HUES48 (cell line): Measurements from ENCODE around the gene LRP2BP.

ENCODE experiments used
- H3K27ac ChIP-seq: one replicate; pipeline ENCODE4 v1.7.0; 2013; ENCODE audit warnings: low read depth, low read length, inconsistent platforms
- H3K27me3 ChIP-seq: 2 replicates; pipeline ENCODE4 v1.6.1; 2013; ENCODE audit warnings: mild to moderate bottlenecking, low read length; ENCODE audit not compliant: control insufficient read depth, insufficient read depth
- H3K36me3 ChIP-seq: 2 replicates; pipeline ENCODE4 v1.6.1; 2013; ENCODE audit warnings: low read length; ENCODE audit not compliant: control insufficient read depth, insufficient read depth
- H3K4me1 ChIP-seq: 2 replicates; pipeline ENCODE4 v1.6.1; 2013; ENCODE audit warnings: mild to moderate bottlenecking, low read length; ENCODE audit not compliant: control insufficient read depth, insufficient read depth
- H3K4me3 ChIP-seq: 2 replicates; pipeline ENCODE4 v1.5.1; 2013; ENCODE audit warnings: mild to moderate bottlenecking, low read depth, low read length
- H3K9ac ChIP-seq: 2 replicates; pipeline ENCODE4 v1.6.1; 2013; ENCODE audit warnings: mild to moderate bottlenecking, low read depth, low read length, moderate library complexity
- H3K9me3 ChIP-seq: 2 replicates; pipeline ENCODE4 v1.6.1; 2013; ENCODE audit warnings: low read length; ENCODE audit not compliant: control insufficient read depth, insufficient read depth

Gene LRP2BP

DNA sequence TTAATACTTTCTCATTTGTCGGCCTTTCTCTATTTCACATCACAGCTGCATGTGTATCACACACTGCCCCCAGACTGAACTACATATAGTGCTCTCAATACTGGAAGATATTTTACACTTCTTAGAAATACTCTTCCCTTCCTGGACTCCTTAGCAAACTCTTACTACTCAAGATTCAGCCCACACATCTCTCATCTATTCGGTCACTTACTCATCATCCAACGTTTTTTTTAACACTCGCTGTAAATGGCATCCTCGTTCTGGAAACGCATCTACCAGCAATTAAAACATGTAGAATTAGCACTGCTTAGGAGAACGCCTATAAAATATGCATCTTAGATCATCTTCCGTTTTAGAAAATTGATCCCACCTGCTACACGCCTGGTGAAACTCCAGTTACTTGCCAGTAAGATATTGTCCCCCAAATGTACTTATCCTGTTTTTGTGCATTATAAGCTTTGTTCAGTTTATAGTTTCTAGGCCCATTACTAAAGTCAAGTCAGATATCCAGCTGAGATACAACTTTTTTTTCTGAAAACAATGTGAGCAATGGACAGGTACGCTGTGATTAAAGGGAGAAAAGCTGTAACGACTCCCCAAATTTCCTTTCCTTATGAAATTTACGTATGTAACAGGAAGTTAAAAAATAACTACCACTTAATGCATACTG lies 1.0 kb downstream of the LRP2BP start:
- no peaks in the 10 kb centered on the region for H3K9me3 ChIP-seq
- peaks cover 7% of the 10 kb centered on the region for H3K36me3 ChIP-seq
- H3K4me3 ChIP-seq: no peak overlapping the region
- H3K4me1 ChIP-seq: peaks cover 12% of the 10 kb centered on the region
- no peak overlapping the region for H3K27ac ChIP-seq
- H3K9ac ChIP-seq: no peak overlapping the region
- no peaks in the 10 kb centered on the region for H3K27me3 ChIP-seq

DNA sequence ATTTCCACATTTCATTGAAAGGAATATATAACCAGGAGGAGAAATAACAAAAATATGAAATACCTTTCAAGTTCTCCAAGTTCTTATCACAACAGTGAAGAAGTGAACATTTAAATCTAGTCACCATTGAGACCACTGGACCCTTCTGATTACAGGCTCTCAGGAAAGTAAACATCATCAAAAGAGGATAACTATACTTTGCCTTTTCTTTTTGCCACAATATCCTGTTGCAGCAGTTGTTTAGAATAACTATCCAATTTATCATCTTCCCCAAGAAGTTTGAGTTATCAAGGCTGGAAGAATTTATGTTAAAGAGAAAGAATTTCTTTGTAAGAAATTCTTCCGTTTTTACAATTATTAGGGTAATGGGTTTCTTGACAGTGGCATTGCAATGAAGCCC lies 3.6 kb downstream of the LRP2BP start:
- Histone ChIP-seq H3K4me3 (no peak overlapping the region), H3K9ac (no peak overlapping the region), H3K9me3 (no peaks in the 10 kb centered on the region), H3K27me3 (no peaks in the 10 kb centered on the region), H3K27ac (no peak overlapping the region), H3K4me1 (peaks cover 8% of the 10 kb centered on the region), H3K36me3 (no peaks in the 10 kb centered on the region)

- peaks cover 7% of the 10 kb centered on the region; the same call in 1 of the 2 replicates for H3K4me1 ChIP-seq
- H3K36me3 ChIP-seq: no peaks in the 10 kb centered on the region
- H3K27me3 ChIP-seq: no peaks in the 10 kb centered on the region
Measured at GRCh38 chr4:185390941-185391340, 4.8 kb downstream of the LRP2BP start.

DNA sequence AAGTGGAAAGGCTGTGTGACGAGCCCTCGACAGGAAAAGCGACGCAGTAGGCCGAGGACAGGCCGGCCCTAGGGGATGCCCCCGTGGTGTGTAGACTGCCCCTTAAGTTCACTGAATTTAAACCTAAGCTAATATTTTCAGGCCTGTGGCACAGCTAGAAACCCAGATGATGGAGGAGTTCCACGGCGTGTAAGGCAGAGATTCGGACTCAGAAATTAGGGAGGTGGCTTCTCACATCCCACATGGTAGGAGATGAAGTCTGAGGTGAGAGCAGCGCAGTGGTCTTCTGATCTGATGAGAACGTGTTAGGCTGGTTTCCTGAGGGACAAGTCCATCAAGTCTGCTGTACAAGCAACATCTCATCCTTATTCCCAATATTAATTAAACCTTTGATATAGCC lies 7.8 kb downstream of the LRP2BP start:
- Histone ChIP-seq H3K27ac (no peak overlapping the region), H3K9me3 (no peaks in the 10 kb centered on the region), H3K4me1 (no peaks in the 10 kb centered on the region), H3K36me3 (no peaks in the 10 kb centered on the region), H3K4me3 (no peak overlapping the region), H3K27me3 (no peaks in the 10 kb centered on the region), H3K9ac (no peak overlapping the region)

More at GRCh38 chr4:185390941-185391340, 4.8 kb downstream of the LRP2BP start:
- no peaks in the 10 kb centered on the region for H3K9me3 ChIP-seq
- H3K27ac ChIP-seq: no peak overlapping the region
- no peak overlapping the region for H3K4me3 ChIP-seq
- H3K9ac ChIP-seq: no peak overlapping the region

GRCh38 chr4:185384930-185385331 lies 10.8 kb downstream of the LRP2BP start:
- Histone ChIP-seq H3K4me1 (no peaks in the 10 kb centered on the region), H3K9ac (no peak overlapping the region), H3K36me3 (no peaks in the 10 kb centered on the region), H3K9me3 (no peaks in the 10 kb centered on the region), H3K4me3 (no peak overlapping the region), H3K27ac (no peak overlapping the region), H3K27me3 (no peaks in the 10 kb centered on the region)

DNA sequence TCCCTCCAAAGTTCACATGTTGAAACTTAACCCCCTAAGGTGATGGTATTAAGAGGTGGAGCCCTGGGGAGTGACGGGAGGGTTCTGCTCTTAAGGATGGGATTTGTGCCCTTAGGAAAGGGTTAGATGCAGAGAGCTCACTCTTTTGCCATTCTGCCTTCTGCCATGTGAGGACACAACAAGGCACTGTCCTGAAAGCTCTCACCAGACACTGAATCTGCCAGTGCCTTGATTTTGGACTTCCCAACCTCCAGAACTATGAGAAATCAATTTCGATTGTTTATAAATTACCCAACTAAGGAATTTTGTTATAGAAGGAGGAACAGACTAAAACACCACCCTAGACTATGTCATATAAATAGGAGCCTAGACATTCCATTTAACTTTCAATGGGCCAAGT lies 11.7 kb downstream of the LRP2BP start:
- no peak overlapping the region for H3K9ac ChIP-seq
- no peak overlapping the region for H3K4me3 ChIP-seq
- H3K36me3 ChIP-seq: no peaks in the 10 kb centered on the region
- no peaks in the 10 kb centered on the region for H3K9me3 ChIP-seq
- H3K27me3 ChIP-seq: no peaks in the 10 kb centered on the region
- no peaks in the 10 kb centered on the region for H3K4me1 ChIP-seq
- no peak overlapping the region for H3K27ac ChIP-seq

GRCh38 chr4:185383451-185383850 lies 12.3 kb downstream of the LRP2BP start:
- H3K36me3 ChIP-seq: no peaks in the 10 kb centered on the region
- H3K4me3 ChIP-seq: no peak overlapping the region
- H3K4me1 ChIP-seq: no peaks in the 10 kb centered on the region
- no peaks in the 10 kb centered on the region for H3K9me3 ChIP-seq
- no peaks in the 10 kb centered on the region for H3K27me3 ChIP-seq
- no peak overlapping the region for H3K9ac ChIP-seq
- no peak overlapping the region for H3K27ac ChIP-seq

- peaks cover 2% of the 10 kb centered on the region; the same call in 1 of the 2 replicates for H3K4me1 ChIP-seq
- no peak overlapping the region for H3K27ac ChIP-seq
- H3K9me3 ChIP-seq: no peaks in the 10 kb centered on the region
- no peak overlapping the region for H3K9ac ChIP-seq
- H3K4me3 ChIP-seq: no peak overlapping the region
- no peaks in the 10 kb centered on the region for H3K27me3 ChIP-seq
- no peaks in the 10 kb centered on the region for H3K36me3 ChIP-seq
Measured at GRCh38 chr4:185382754-185383153, 13.0 kb downstream of the LRP2BP start.

- no peak overlapping the region for H3K27ac ChIP-seq
- no peak overlapping the region for H3K4me3 ChIP-seq
Measured at GRCh38 chr4:185381288-185382196, 14.2 kb downstream of the LRP2BP start.

GRCh38 chr4:185380320-185380719 lies 15.4 kb downstream of the LRP2BP start:
- H3K9me3 ChIP-seq: no peaks in the 10 kb centered on the region
- no peak overlapping the region for H3K9ac ChIP-seq
- no peak overlapping the region for H3K27ac ChIP-seq
- H3K27me3 ChIP-seq: no peaks in the 10 kb centered on the region
- no peak overlapping the region for H3K4me3 ChIP-seq
- no peaks in the 10 kb centered on the region for H3K36me3 ChIP-seq
- peaks cover 12% of the 10 kb centered on the region for H3K4me1 ChIP-seq

More at GRCh38 chr4:185381288-185382196, 14.2 kb downstream of the LRP2BP start:
- no peaks in the 10 kb centered on the region for H3K9me3 ChIP-seq
- H3K9ac ChIP-seq: no peak overlapping the region
- H3K4me1 ChIP-seq: peaks cover 12% of the 10 kb centered on the region
- H3K27me3 ChIP-seq: no peaks in the 10 kb centered on the region
- no peaks in the 10 kb centered on the region for H3K36me3 ChIP-seq
